GM11168 (cell line): ENCODE results near the gene CHRNB1.

ENCODE experiments used
- in situ Hi-C: fragments of 300-500 bp; cut with MboI; formaldehyde crosslinking; loops from one replicate; pipeline ENCODE4 v1.12.0; 2022; ENCODE audit warnings: low sequenced_read_pairs; ENCODE audit not compliant: unreplicated experiment

The CHRNB1 gene

DNA sequence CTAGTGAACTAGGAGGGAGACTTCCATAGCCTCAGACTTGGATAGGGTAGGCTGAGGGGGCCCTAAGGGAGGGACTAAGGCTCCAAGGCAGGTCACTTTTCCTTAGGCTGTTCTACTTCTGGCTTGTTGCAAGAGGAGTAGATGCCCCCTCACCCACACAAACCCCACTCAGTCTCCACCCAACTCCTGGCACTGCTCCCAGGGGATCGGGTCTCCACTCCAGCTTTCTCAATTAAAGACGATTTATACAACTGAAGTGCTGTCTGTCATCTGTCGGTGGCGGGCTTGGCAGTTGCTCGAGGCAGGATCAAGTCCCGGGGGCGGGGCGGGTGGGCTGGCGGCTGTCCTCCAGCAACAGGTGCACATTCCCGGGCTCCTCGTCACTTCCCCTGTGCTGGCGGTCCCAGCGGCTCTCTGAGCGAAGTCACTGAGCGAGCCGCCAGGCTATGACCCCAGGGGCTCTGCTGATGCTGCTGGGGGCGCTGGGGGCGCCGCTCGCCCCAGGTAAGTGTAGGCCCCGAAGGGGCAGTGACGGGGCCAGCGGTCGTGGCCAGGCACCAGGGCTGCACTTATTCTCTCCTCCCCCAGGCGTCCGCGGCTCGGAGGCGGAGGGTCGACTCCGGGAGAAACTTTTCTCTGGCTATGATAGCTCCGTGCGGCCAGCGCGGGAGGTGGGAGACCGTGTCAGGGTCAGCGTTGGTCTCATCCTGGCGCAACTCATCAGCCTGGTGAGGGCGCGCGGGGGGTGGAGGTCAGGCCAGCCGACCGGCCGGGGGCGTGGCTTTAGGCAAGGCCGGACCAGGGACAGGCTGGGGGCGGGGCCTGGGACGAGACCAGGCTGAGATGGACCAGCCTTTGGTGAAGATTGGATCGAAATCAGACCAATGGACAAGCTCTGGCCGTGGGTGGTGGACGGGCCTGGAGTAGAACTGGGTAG lies at the start of gene CHRNB1:
TSS of gene CHRNB1 (plus strand) at position 380 of the 937 bp plus-strand sequence. CDS start at position 447, 67 bp downstream.
- in situ Hi-C loops: no loop called here

GRCh38 chr17:7396147-7396546 lies 48.7 kb upstream of the CHRNB1 start:
- in situ Hi-C loops: no loop called here

DNA sequence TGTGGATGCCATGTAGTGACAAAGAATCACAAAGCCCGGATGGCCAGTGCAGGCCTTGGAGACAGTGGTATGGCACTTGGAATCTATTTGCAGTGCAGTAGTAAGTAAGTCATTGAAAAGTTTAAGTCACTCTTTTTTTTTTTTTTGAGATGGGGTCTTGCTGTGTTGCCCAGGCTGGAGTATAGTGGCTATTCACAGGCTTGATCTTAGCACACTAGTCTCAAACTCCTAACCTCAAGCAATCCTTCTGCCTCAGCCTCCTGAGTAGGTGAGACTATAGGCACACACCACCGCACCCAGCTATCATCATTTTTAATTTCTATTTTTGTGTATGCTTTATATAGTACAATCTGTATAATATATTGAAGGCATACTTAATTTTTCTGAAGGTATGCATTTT lies 46.2 kb upstream of the CHRNB1 start:
- in situ Hi-C loops: no loop called here

DNA sequence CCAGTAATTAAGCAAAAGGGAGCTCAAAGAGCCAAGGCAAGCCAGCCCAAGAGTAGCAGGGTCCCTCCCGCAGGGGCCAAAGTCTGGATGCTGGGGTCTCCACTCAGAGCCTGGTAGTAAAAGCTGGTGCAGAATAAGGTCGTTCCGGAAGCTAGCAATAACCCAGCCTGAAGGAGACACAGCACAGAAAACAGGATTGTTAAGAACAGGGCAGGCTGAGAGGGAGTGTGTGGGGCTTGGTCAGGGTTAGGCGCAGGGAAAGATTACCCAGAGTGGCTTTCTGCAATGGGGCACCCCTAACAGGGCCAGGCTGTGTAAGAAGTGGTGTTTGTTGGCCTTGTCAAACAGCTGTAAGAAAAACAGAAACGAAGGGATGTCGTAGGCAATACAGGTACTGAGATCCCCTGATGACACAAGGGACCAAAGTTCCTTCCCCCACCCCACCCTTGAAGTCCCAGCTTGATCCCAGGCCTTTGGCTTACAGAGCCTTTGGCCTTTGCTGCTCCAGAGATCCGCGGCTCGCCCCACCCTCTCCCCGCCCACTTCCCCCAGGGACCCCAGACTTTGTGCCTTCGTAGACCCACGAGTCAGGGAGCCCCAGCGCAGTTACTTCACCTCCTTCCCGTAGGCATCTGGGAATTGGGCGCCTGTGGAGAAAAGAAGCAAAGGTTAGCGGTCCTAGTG lies 41.7 kb upstream of the CHRNB1 start:
- in situ Hi-C loops: no loop called here

- in situ Hi-C loops: no loop called here
Measured at GRCh38 chr17:7403727-7403976, 41.2 kb upstream of the CHRNB1 start.

DNA sequence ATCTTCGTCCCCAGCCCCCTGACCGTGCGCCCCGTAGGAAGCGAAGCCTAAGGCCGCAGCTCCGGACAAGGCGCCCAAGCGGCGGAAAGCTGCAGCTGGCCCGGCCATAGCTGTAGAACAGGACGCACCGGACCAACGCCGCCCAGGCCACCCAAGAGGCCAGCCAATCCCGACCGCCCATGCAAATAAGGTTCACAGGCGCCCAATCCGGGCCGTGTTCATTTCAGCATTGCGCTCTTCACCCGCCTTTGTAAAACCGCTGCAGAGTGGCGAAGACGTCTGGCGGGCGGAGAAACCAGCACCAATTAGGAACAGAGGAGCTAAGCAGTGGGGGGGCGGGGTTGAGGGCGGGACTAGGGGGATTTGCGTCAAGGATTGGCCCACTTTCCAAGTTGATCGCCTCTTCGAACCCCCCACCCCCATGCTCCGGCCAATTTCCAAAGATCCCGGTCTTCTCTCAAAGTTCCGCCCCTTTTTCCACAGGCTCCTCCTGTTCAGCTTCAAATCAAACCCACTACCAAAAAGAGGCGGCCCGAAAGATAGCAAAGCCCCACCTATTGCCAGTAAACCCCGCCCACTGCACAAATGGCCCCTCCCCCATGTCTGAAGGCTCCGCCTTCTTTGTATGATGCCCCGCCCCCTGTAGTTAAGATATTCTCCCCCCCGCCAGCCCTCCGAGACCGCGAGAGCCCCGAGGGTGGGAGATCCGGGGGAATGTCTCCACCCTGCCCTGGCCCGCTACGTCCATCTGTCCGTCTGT lies 40.7 kb upstream of the CHRNB1 start, which contains the start of gene TMEM256:
TSS of gene TMEM256 (minus strand) at position 121 of the 760 bp plus-strand sequence. CDS start at position 108, 13 bp downstream.
- in situ Hi-C loops: no loop called here

- in situ Hi-C loops: no loop called here
Measured at GRCh38 chr17:7404737-7405349, 40.0 kb upstream of the CHRNB1 start.

GRCh38 chr17:7405350-7406234 lies 39.3 kb upstream of the CHRNB1 start:
- in situ Hi-C loops: no loop called here

DNA sequence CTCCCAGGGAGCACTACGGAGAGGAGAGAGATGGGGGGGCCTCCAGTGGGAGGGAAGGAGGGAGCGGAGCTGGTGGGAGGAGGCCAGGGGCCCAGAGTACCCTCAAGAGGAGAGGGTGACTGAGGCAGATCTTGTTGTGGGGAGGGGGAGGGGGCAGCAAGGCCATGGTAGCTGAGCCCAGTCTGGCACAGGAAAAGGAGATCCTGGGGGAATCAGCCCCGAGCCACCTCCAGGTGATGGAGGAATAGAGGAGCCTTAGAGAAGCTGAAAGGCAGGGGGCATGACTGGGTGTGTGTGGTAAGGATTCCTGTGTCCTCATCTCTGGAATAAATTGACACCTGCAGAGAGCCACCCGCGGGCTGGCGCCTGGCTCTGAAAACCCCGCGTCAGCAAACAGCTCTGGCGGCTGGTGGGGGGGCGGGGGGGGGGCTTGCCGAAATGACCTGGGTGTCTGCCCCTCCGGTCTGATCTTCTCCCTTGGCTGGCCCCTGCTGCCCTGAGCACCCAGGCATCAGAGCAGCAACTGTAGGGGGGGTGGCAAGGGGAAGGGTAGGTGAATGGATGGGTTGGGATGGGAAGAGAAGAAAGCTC lies 38.5 kb upstream of the CHRNB1 start:
- in situ Hi-C loops: no loop called here

GRCh38 chr17:7407082-7407481 lies 37.8 kb upstream of the CHRNB1 start:
- in situ Hi-C loops: no loop called here

- in situ Hi-C loops: no loop called here
Measured at GRCh38 chr17:7407485-7408251, 37.2 kb upstream of the CHRNB1 start, which contains the start of gene NLGN2. Gene NLGN2 (plus strand): TSS chr17:7407845. CDS start chr17:7408256, 411 bp downstream.

DNA sequence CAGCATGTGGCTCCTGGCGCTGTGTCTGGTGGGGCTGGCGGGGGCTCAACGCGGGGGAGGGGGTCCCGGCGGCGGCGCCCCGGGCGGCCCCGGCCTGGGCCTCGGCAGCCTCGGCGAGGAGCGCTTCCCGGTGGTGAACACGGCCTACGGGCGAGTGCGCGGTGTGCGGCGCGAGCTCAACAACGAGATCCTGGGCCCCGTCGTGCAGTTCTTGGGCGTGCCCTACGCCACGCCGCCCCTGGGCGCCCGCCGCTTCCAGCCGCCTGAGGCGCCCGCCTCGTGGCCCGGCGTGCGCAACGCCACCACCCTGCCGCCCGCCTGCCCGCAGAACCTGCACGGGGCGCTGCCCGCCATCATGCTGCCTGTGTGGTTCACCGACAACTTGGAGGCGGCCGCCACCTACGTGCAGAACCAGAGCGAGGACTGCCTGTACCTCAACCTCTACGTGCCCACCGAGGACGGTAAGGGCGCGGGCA lies 36.6 kb upstream of the CHRNB1 start:
- in situ Hi-C loops: no loop called here

DNA sequence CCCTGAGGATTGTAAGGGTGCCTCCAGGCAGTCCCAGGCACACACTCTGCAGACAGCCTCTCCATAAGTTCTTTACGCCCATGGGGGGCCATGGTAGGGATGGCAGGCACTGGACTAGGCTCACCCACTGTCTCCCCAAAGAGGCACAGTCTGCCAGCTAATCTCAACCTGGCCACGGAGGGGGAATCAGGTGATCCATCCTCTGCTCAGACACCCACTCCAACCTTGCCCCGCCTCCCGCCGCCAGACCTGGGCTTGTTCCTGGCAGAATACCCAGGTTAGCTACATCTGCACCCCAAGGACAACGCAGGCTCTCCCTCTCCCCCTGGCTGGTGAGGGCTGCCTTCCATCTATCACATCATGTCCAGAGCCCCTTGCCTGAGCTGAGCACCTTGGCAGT lies 36.0 kb upstream of the CHRNB1 start:
- in situ Hi-C loops: no loop called here

DNA sequence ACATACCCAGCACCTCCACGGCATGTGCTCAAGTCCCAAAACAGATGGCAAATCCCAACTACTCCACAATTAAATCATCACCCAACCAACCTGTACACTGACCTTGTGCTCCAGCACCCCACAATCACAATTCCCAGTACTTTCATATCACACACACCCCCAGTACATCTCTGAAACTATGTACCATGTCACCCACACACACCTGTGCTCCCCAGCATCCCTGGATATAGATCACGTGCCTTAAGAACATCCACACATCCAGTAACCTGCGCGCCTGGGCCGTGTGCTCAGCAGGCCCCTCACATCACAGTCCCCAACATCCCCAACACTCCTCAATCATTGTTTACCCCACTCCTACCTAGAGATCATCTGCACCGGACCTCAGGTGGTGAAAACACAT lies 35.1 kb upstream of the CHRNB1 start:
- in situ Hi-C loops: no loop called here

DNA sequence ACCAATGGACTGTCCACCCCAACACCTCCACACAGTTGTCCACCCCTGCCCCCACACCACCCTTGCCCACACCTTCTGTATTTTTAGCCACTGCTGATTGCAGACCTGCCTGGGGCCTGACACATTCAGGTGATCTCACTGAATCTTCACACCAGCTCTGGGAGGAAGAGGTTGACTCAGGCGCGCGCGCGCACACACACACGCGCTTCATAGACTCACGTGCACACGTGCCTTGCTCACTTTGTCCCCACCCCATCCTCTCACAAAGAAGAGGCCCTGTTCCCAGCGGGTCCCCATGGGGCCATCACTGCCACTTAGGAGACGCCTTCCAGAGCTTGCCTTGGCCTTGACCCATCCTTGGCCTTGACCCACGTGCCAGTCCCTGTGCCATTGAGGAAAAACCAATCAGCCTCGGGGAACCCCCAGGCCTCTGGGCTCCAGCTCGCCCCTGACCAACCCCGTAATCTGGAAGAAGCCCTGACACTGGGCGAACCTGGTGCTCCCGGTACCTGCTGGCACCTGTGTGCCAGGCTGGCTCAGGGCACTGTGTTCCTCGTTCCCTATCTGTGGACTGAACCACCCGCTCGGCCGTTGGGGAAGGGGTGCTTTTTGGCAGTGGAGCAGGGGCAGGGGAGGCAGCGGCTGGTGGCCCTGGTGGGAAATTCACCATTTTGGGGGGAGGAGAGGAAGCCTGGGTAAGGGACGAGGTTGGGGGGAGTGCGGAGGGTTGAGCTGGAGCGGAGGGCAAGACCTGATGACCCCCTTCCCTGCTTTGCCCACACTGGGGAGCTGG lies 34.0 kb upstream of the CHRNB1 start:
- in situ Hi-C loops: no loop called here

DNA sequence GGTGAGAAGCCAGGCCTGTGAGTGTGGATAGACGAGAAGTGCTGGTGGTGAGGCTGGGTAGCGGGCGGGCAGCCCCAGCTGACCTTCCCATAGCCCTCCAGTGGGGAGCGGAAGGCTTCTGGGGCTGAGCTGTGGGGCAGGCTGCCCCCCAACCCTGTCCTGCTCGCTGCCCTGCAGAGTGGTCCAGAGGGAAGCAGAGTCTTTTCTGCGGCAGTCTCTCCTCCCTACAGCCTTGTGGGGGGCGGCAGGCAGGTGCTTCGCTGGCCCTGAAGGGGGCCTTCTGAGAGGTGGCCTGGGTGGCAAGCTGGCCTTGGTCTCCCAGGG lies 33.5 kb upstream of the CHRNB1 start:
- in situ Hi-C loops: no loop called here

DNA sequence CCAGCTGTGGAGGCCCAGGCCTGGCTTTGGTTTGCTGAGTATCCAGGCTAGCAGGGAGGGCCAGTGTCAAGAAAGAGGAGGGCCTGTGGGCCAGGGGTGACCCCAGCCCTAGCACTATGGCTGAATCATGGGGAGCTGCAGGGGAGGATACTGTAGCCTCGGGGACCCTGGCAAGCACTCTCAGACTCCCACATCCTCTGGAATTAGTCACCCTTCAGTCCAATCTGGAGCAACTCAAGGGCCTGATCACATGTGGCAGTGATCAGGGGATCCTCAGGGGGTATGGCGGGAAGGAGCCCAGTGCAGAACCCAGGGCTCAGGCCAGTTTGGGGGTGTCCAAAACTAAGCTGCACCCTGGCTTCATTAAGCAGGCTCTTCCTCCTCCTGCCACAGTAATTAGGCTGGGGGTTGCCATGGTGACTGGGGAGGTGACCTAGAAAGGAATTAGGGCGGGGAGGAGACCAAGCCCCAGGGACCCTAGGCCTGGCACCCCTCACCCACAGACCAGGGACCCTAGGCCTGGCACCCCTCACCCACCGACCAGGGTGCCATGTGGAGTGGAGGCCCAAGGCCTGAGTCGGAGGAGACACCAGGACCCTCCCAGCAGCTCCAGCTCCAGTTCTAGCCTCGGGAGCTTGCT lies 31.4 kb upstream of the CHRNB1 start:
- in situ Hi-C loops: no loop called here
